ENCODE data around the gene CALHM2. TPM values are rescaled to one million over a fixed set of nuclear protein-coding genes. Genes with fewer than 3 reads are reported as not detected.

Gene CALHM2
- total and polyA plus RNA-seq, 7 experiments from 2014 or later = 2.0 to 67.2 (median 19.2) TPM

Other genes starting within 250 kb of the CALHM2 start
- not detected for gene RPEL1, start 206.5 kb downstream of the CALHM2 start, total RNA-seq
- not detected for gene RPEL1, start 206.5 kb downstream of the CALHM2 start, polyA plus RNA-seq
- gene INA, start 175.2 kb downstream of the CALHM2 start, total RNA-seq = under 1 TPM in 1 of 5 experiments, not detected in 4; 0.31 TPM
- gene INA, start 175.2 kb downstream of the CALHM2 start, polyA plus RNA-seq = not detected
- gene PCGF6, start 101.2 kb downstream of the CALHM2 start, total RNA-seq = 10 to 100 TPM in 1 of 5 experiments, 1 to 10 TPM in 4; 4.3 to 12.0 (median 6.6) TPM
- 1 to 10 TPM; 6.8 to 7.9 TPM for gene PCGF6, start 101.2 kb downstream of the CALHM2 start, polyA plus RNA-seq
- 1 to 10 TPM; 4.7 to 8.9 (median 7.1) TPM for gene TAF5, start 84.4 kb downstream of the CALHM2 start, total RNA-seq
- 1 to 10 TPM; 2.4 to 4.4 TPM for gene TAF5, start 84.4 kb downstream of the CALHM2 start, polyA plus RNA-seq
- 100 to 1,000 TPM; 106 to 334 (median 120) TPM for gene ATP5MK, start 55.9 kb downstream of the CALHM2 start, total RNA-seq
- 100 to 1,000 TPM; 339 to 525 TPM for gene ATP5MK, start 55.9 kb downstream of the CALHM2 start, polyA plus RNA-seq
- 10 to 100 TPM; 28.8 to 56.3 (median 38.8) TPM for gene PDCD11, start 55.7 kb downstream of the CALHM2 start, total RNA-seq
- 10 to 100 TPM in 1 of 2 donors, 1 to 10 TPM in 1; 7.5 to 15.9 TPM for gene PDCD11, start 55.7 kb downstream of the CALHM2 start, polyA plus RNA-seq
- not detected for gene CALHM1, start 6.5 kb upstream of the CALHM2 start, total RNA-seq
- gene CALHM1, start 6.5 kb upstream of the CALHM2 start, polyA plus RNA-seq = not detected
- gene CALHM3, start 26.9 kb upstream of the CALHM2 start, total RNA-seq = not detected
- gene CALHM3, start 26.9 kb upstream of the CALHM2 start, polyA plus RNA-seq = not detected
- 1 to 10 TPM in 3 of 5 experiments, under 1 TPM in 2; 0.81 to 9.2 (median 1.1) TPM for gene NEURL1, start 41.3 kb upstream of the CALHM2 start, total RNA-seq
- 1 to 10 TPM in 1 of 2 donors, under 1 TPM in 1; 0.76 to 1.1 TPM for gene NEURL1, start 41.3 kb upstream of the CALHM2 start, polyA plus RNA-seq

Measured in naive thymus-derived CD4-positive, alpha-beta T cell (primary cell).